ENCODE measurements around the gene ALLC.

The ALLC gene

DNA sequence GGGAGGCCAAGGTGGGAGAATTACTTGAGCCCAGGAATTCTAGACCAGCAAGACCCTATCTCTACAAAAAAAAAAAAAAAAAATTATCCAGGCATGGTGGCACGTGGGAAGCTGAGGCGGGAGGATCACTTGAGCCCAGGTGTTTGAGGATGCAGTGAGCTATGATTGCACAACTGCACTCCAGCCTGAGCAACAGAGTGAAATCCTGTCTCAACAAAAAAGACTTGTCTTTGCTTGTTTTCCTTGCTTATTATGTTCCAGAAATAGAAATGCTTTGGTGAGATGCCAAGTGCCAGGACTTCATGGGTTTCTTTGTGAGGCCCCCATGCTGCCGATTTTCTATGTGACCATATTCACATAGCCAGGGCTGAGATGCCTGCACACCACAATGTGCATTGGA, 54.4 kb downstream of the ALLC start:
- H3K4me3 ChIP-seq (ENCODE audit: low read depth, low read length), result no peak overlapping the region

GRCh38 chr2:3712831-3713503, 55.0 kb downstream of the ALLC start:
- no peak overlapping the region for H3K4me3 ChIP-seq (ENCODE audit: low read depth, low read length)

DNA sequence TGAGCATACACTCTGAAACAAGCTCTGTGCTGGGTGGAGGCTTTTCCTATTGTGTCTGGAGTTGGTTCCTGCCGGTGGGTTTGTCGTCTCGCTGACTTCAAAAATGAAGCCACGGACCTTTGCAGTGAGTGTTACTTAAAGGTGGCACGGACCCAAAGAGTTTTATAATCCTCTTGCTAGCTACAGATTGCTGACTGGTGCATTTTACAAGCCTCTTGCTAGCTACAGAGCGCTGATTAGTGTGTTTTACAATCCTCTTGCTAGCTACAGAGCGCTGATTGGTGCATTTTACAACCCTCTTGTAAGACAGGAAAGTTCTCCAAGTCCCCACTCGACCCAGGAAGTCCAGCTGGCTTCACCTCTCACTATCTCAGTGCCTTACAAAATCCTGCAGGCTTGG, 60.7 kb downstream of the ALLC start:
- no peak overlapping the region for H3K4me3 ChIP-seq (ENCODE audit: low read depth, low read length)

- no peak overlapping the region for H3K4me3 ChIP-seq (ENCODE audit: low read depth, low read length)
Measured at GRCh38 chr2:3725002-3725401, 67.0 kb downstream of the ALLC start.

DNA sequence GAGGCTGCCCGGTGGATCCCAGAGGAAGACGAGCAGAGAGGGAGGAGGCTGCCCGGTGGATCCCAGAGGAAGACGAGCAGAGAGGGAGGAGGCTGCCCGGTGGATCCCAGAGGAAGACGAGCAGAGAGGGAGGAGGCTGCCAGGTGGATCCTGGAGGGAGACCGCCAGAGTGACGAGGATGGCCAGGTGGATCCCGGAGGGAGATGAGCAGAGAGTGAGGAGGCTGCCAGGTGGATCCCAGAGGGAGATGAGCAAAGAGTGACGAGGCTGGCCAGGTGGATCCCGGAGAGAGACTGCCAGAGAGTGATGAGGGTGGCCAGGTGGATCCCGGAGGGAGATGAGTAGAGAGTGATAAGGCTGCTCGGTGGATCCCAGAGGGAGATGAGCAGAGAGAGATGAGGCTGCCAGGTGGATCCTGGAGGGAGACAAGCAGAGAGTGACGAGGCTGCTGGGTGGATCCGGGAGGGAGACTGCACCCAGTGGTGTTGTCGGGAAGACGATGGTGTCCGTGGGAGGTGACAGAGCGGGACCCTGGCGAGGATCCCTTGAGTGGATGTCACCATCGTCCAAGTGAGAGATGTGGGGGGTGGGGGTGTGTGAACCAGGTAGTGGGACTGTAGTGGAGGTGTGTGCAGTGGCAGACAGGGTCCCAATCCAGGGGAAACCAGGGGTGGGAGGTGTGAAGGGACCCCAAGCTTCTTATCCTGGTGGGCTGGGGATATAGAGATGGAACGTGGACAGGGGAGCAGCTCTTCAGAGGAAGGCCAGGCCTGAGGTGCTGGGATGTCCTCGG, 67.7 kb downstream of the ALLC start:
- H3K4me3 ChIP-seq (ENCODE audit: low read depth, low read length), result no peak overlapping the region

DNA sequence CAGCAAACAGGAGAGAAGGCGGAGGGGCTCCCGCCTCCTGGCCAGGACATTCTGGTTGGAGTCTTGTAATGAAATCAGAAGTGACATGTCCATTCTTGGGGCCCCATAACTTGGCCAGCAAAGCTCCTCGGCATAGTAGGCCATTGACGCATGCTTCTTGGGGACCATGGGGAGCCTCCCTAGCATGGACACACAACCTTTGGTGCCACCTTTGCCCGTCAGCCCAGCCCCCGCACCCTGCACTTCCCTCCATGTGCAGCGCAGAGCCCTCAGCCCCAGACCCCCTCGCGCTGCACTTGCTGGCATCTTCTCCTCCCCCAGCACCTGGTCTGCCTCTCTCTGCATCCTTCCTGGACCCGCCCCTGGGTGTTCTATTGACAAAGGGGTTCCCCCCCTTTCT, 68.5 kb downstream of the ALLC start:
- H3K4me3 ChIP-seq (ENCODE audit: low read depth, low read length), result no peak overlapping the region

- H3K4me3 ChIP-seq (ENCODE audit: low read depth, low read length), result no peak overlapping the region
Measured at GRCh38 chr2:3727397-3728045, 69.5 kb downstream of the ALLC start.

GRCh38 chr2:3728104-3729054, 70.4 kb downstream of the ALLC start:
- no peak overlapping the region for H3K4me3 ChIP-seq (ENCODE audit: low read depth, low read length)

DNA sequence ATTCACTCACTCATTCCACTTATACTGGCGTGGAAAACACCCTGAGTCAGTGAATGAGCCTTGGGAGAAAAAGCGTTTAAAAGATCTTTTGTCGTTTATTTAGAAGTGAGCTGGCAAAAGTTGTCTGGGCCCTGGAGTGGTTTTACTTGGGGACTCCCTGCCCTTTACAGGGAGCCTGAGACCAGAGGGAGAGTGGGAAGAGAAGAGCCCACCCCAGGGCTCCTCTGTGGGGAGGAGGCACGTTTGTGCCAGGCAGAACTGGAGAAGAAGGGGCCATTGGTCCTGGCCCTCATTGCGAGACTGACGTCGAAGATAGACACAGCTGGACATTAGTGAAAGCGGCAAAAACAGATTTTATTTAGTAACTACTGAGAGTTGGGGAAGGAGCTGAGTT, 71.1 kb downstream of the ALLC start:
- no peak overlapping the region for H3K4me3 ChIP-seq (ENCODE audit: low read depth, low read length)

GRCh38 chr2:3729786-3730185, 71.8 kb downstream of the ALLC start:
- H3K4me3 ChIP-seq (ENCODE audit: low read depth, low read length), result no peak overlapping the region

- H3K4me3 ChIP-seq (ENCODE audit: low read depth, low read length), result no peak overlapping the region
Measured at GRCh38 chr2:3730646-3731045, 72.6 kb downstream of the ALLC start.

GRCh38 chr2:3731829-3732228, 73.8 kb downstream of the ALLC start:
- no peak overlapping the region for H3K4me3 ChIP-seq (ENCODE audit: low read depth, low read length)

DNA sequence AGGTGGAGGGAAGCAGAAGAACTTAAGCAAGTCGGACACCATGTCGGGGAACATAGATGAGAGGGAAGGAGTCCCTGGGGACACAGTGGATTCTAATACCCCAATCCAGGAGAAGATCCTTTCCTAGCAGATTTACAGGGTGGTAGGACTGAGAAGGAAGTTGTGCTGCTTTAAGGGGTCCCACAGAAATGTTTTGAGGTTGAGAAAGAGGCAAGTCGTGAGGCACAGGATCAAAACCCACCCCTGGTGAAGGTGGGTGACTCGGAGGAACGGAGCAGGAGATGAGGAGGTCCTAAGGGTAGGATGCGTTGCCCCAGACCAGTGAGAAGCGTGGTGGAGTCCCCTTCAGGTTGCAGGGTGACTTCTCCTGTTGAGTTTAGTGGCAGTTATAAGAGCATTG, 78.1 kb downstream of the ALLC start:
- no peak overlapping the region for H3K4me3 ChIP-seq (ENCODE audit: low read depth, low read length)

DNA sequence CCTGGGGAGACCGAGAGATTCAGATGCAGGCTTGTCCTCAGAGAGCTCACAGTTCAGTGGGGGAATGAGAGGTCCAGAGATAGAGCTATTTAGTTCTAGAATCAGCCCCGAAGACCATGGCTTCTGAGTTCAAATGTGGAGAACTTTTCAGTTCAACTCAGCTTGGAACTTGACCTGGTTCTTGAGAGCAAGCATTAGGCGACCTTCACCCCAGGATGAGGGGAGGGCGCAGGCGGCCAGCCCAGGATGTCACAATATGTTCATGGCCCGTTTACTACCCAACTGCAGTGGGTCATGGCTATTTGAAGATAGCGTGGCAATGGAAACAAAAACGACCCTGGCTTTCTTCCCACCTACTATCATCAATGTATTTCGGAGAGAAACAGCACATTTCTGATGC, 79.1 kb downstream of the ALLC start:
- H3K4me3 ChIP-seq (ENCODE audit: low read depth, low read length), result no peak overlapping the region

DNA sequence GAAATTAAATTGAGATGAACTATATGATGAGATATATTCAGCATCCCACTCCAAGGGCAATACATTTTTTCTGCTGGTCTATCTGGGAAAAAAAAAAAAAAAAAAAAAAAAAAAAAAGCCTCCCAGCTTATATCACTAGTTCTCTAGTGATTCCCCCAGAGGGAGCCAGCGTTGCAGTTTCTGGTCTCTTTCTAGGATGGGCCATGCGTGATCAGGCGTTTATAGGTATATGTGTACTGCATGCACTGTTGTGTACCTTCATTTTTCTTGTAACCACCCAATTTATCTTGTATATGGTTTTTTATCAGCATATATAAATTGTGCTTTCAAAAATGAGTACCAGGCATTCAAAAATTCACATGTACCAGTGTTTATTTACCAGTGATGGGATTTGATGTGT, 80.5 kb downstream of the ALLC start:
- H3K4me3 ChIP-seq (ENCODE audit: low read depth, low read length), result no peak overlapping the region

DNA sequence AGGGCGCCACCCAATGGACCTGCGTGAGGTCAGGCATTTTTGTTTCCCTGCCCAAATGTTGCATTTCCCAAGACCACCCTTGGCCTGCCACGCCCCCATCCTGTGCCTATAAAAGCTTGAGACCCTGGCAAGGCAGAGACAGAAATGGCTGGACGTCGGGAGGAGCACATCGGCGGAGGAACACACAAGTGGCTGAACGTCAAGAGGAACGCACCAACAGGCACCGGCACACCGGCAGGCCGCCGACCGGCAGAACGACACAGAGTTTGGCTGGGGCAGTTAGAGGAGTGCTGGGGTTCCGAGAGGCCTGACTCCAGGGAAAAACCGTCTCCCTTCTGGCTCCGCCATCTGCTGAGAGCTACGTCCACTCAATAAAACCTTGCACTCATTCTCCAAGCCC, 81.3 kb downstream of the ALLC start:
- no peak overlapping the region for H3K4me3 ChIP-seq (ENCODE audit: low read depth, low read length)

DNA sequence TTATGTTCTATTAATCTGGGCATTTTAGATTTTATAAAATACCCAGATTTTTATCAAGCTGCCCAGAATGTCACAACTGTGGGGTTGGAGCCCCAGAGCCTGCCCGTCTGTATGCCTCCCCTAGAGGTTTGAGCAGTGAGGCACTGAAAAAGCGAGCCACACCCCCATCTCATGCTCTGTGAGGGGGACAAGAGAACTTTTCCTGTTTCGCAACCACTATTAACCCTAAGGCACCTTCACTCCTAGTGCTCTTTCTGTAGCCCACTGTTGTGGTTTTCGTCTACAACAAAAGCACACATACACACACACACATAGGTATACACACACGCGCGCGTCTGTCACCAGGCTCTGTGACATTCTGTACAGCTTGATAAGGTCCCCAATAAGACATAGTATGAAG, 83.4 kb downstream of the ALLC start:
- no peak overlapping the region for H3K4me3 ChIP-seq (ENCODE audit: low read depth, low read length)

- H3K4me3 ChIP-seq (ENCODE audit: low read depth, low read length), result no peak overlapping the region
Measured at GRCh38 chr2:3741867-3742602, 84.0 kb downstream of the ALLC start.

GRCh38 chr2:3742743-3743508, 84.9 kb downstream of the ALLC start:
- no peak overlapping the region for H3K4me3 ChIP-seq (ENCODE audit: low read depth, low read length)

All from iPS-11a (cell line).